ENCODE measurements around the gene SHROOM1. TPM values are rescaled to one million over a fixed set of nuclear protein-coding genes. Genes with fewer than 3 reads are reported as not detected.
"Not testable (repeated sequence)": the region's sequence is repeated elsewhere in the genome, so short reads cannot be mapped to it uniquely, and the experiment has no call there.

Gene SHROOM1
- total RNA-seq, 2 donors from 2014 or later = 1.1 to 2.1 TPM

- Mint-ChIP-seq H3K36me3 (ENCODE audit: insufficient read depth in 2 of 2) (peaks cover 0 to 1% of the 10 kb centered on the region in 2 donors), H3K27me3 (ENCODE audit: low read depth) (peaks cover 54% of the 10 kb centered on the region), H3K27ac (no peak overlapping the region), H3K4me3 (no peak overlapping the region), H3K9me3 (no peaks in the 10 kb centered on the region), H3K4me1 (ENCODE audit: low read depth) (peaks cover 24% of the 10 kb centered on the region)
- ATAC-seq (replicated peaks in 1 of 2) (no peak), DNase-seq (no peak)
Measured at GRCh38 chr5:132816083-132816482, 14.4 kb downstream of the SHROOM1 start.

- H3K36me3 Mint-ChIP-seq (ENCODE audit: insufficient read depth in 2 of 2) = peaks cover 0 to 1% of the 10 kb centered on the region in 2 donors
- ATAC-seq (replicated peaks in 1 of 2) (no peak), DNase-seq (no peak)
- H3K4me1 Mint-ChIP-seq (ENCODE audit: low read depth) = peaks cover 23% of the 10 kb centered on the region
- H3K27ac Mint-ChIP-seq = no peak overlapping the region
- peak overlapping the region; percentile 50 to 58 for H3K4me3 Mint-ChIP-seq
- peaks cover 58% of the 10 kb centered on the region for H3K27me3 Mint-ChIP-seq (ENCODE audit: low read depth)
- no peaks in the 10 kb centered on the region for H3K9me3 Mint-ChIP-seq
Measured at GRCh38 chr5:132815454-132815853, 15.0 kb downstream of the SHROOM1 start.

GRCh38 chr5:132814503-132815294, 15.7 kb downstream of the SHROOM1 start:
- Mint-ChIP-seq H3K9me3 (no peaks in the 10 kb centered on the region), H3K36me3 (ENCODE audit: insufficient read depth in 2 of 2) (peaks cover 0 to 1% of the 10 kb centered on the region in 2 donors), H3K27me3 (ENCODE audit: low read depth) (peaks cover 59% of the 10 kb centered on the region), H3K4me1 (ENCODE audit: low read depth) (peaks cover 17% of the 10 kb centered on the region), H3K27ac (no peak overlapping the region), H3K4me3 (peak overlapping the region; percentile 50 to 58)
- ATAC-seq (replicated peaks in 1 of 2) (no peak), DNase-seq (no peak)

GRCh38 chr5:132813599-132814502, 16.6 kb downstream of the SHROOM1 start:
- peaks cover 61% of the 10 kb centered on the region for H3K27me3 Mint-ChIP-seq (ENCODE audit: low read depth)

GRCh38 chr5:132812781-132813598, 17.5 kb downstream of the SHROOM1 start, which contains the start of gene SOWAHA:
SOWAHA (plus strand) TSS chr5:132813302; CDS start chr5:132813622, 320 bp downstream.
- Mint-ChIP-seq H3K27ac (no peak within 1 kb of the TSS), H3K36me3 (ENCODE audit: insufficient read depth in 2 of 2) (peaks cover 0 to 1% of the 10 kb centered on the region in 2 donors), H3K4me3 (peak within 1 kb of the TSS; percentile 74 to 76), H3K9me3 (no peaks in the 10 kb centered on the region), H3K27me3 (ENCODE audit: low read depth) (peaks cover 59% of the 10 kb centered on the region), H3K4me1 (ENCODE audit: low read depth) (peaks cover 10% of the 10 kb centered on the region)
- ATAC-seq (replicated peaks in 1 of 2) (peak; percentile 36 to 43), DNase-seq (peak in 1 of 2 donors; percentile 25)

More at GRCh38 chr5:132813599-132814502, 16.6 kb downstream of the SHROOM1 start:
- H3K4me3 Mint-ChIP-seq = peak overlapping the region; percentile 34 to 51
- no peak overlapping the region for H3K27ac Mint-ChIP-seq
- H3K4me1 Mint-ChIP-seq (ENCODE audit: low read depth) = peaks cover 10% of the 10 kb centered on the region
- DNase-seq = peak; percentile 46 to 51
- H3K9me3 Mint-ChIP-seq = no peaks in the 10 kb centered on the region
- peaks cover 0 to 1% of the 10 kb centered on the region in 2 donors for H3K36me3 Mint-ChIP-seq (ENCODE audit: insufficient read depth in 2 of 2)
- ATAC-seq (replicated peaks in 1 of 2) = peak; percentile 69 to 73

GRCh38 chr5:132812123-132812765, 18.2 kb downstream of the SHROOM1 start:
- Mint-ChIP-seq H3K27ac (no peak overlapping the region), H3K9me3 (no peaks in the 10 kb centered on the region), H3K4me3 (peak overlapping the region; percentile 74 to 76), H3K36me3 (ENCODE audit: insufficient read depth in 2 of 2) (peaks cover 0 to 1% of the 10 kb centered on the region in 2 donors), H3K27me3 (ENCODE audit: low read depth) (peaks cover 62% of the 10 kb centered on the region), H3K4me1 (ENCODE audit: low read depth) (peaks cover 13% of the 10 kb centered on the region)
- DNase-seq (no peak), ATAC-seq (replicated peaks in 1 of 2) (no peak)

GRCh38 chr5:132810605-132811004, 19.8 kb downstream of the SHROOM1 start:
- Mint-ChIP-seq H3K27me3 (ENCODE audit: low read depth) (peaks cover 66% of the 10 kb centered on the region), H3K27ac (no peak overlapping the region), H3K4me3 (no peak overlapping the region), H3K4me1 (ENCODE audit: low read depth) (peaks cover 14% of the 10 kb centered on the region), H3K36me3 (ENCODE audit: insufficient read depth in 2 of 2) (peaks cover 0 to 1% of the 10 kb centered on the region in 2 donors), H3K9me3 (no peaks in the 10 kb centered on the region)
- DNase-seq (no peak), ATAC-seq (replicated peaks in 1 of 2) (no peak)

GRCh38 chr5:132808866-132809265, 21.6 kb downstream of the SHROOM1 start:
- H3K9me3 Mint-ChIP-seq = no peaks in the 10 kb centered on the region

GRCh38 chr5:132808448-132808847, 22.0 kb downstream of the SHROOM1 start:
- Mint-ChIP-seq H3K27me3 (ENCODE audit: low read depth) (peaks cover 82% of the 10 kb centered on the region), H3K9me3 (no peaks in the 10 kb centered on the region), H3K36me3 (ENCODE audit: insufficient read depth in 2 of 2) (peaks cover 3% of the 10 kb centered on the region in 2 donors), H3K27ac (no peak overlapping the region), H3K4me1 (ENCODE audit: low read depth) (peaks cover 14% of the 10 kb centered on the region), H3K4me3 (no peak overlapping the region)
- DNase-seq = no peak
- ATAC-seq (replicated peaks in 1 of 2) = no peak

More at GRCh38 chr5:132808866-132809265, 21.6 kb downstream of the SHROOM1 start:
- no peak overlapping the region for H3K27ac Mint-ChIP-seq
- peaks cover 14% of the 10 kb centered on the region for H3K4me1 Mint-ChIP-seq (ENCODE audit: low read depth)
- H3K36me3 Mint-ChIP-seq (ENCODE audit: insufficient read depth in 2 of 2) = peaks cover 3% of the 10 kb centered on the region in 2 donors
- DNase-seq = no peak
- ATAC-seq (replicated peaks in 1 of 2) = no peak
- H3K4me3 Mint-ChIP-seq = no peak overlapping the region
- H3K27me3 Mint-ChIP-seq (ENCODE audit: low read depth) = peaks cover 77% of the 10 kb centered on the region

GRCh38 chr5:132807163-132807838, 23.1 kb downstream of the SHROOM1 start:
- no peak overlapping the region for H3K27ac Mint-ChIP-seq
- H3K4me3 Mint-ChIP-seq = no peak overlapping the region
- no peaks in the 10 kb centered on the region for H3K9me3 Mint-ChIP-seq
- peaks cover 85% of the 10 kb centered on the region for H3K27me3 Mint-ChIP-seq (ENCODE audit: low read depth)
- H3K36me3 Mint-ChIP-seq (ENCODE audit: insufficient read depth in 2 of 2) = peaks cover 3% of the 10 kb centered on the region in 2 donors
- peaks cover 7% of the 10 kb centered on the region for H3K4me1 Mint-ChIP-seq (ENCODE audit: low read depth)
- no peak for ATAC-seq (replicated peaks in 1 of 2)
- DNase-seq = no peak

GRCh38 chr5:132806804-132807162, 23.7 kb downstream of the SHROOM1 start:
- not testable (repeated sequence) for H3K4me1 Mint-ChIP-seq (ENCODE audit: low read depth); H3K27ac Mint-ChIP-seq; H3K36me3 Mint-ChIP-seq (ENCODE audit: insufficient read depth in 2 of 2); DNase-seq; H3K9me3 Mint-ChIP-seq; H3K4me3 Mint-ChIP-seq; ATAC-seq (replicated peaks in 1 of 2)
- H3K27me3 Mint-ChIP-seq (ENCODE audit: low read depth) = peaks cover 85% of the 10 kb centered on the region
